ENCODE measurements around the gene INTS14.

DNA sequence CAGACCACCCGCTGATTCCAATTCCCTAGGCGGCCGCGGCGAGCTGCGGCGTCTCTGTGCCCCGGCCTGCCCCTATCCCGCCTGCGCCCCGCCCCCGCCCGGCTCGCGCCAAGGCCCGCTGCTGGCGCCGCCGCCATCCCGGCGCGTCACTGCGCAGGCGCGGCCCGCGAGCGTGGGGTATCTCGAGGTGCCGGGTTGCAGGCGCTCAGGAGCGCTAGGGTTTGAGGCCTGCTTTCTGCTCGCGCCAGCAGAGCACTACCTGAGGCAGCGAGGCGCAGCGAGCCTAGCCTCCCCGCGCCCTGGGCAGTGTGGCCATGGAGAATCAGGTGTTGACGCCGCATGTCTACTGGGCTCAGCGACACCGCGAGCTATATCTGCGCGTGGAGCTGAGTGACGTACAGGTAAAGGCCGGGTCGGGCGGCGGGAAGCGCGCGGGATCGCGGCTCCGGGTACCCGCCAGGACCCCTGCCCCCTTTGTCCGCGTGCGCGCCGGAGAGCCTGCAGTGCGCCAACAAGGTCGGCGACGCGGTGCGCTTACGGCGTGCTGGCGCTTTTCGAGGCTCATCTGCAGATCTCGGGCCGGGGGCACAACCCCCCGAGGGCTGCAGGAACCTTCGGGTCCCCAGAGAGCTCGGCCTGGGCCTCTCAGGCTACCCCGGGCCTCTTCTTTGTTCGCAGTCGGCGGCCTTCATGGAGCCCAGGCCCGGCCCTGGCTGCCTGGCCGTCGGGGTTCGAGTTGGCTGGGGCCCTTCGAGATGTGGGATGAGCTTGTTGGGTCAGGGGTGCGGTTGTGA is 80.4 kb downstream of the INTS14 start, which contains the start of gene HACD3:
- TF ChIP-seq POLR2A (IDR thresholded peaks at IDR 0.05) = no peak
- TF ChIP-seq, protein P1, sequence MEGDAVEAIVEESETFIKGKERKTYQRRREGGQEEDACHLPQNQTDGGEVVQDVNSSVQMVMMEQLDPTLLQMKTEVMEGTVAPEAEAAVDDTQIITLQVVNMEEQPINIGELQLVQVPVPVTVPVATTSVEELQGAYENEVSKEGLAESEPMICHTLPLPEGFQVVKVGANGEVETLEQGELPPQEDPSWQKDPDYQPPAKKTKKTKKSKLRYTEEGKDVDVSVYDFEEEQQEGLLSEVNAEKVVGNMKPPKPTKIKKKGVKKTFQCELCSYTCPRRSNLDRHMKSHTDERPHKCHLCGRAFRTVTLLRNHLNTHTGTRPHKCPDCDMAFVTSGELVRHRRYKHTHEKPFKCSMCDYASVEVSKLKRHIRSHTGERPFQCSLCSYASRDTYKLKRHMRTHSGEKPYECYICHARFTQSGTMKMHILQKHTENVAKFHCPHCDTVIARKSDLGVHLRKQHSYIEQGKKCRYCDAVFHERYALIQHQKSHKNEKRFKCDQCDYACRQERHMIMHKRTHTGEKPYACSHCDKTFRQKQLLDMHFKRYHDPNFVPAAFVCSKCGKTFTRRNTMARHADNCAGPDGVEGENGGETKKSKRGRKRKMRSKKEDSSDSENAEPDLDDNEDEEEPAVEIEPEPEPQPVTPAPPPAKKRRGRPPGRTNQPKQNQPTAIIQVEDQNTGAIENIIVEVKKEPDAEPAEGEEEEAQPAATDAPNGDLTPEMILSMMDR (IDR thresholded peaks at IDR 0.05) = no peak
